Stomach (tissue), 9 donors: ENCODE measurements around the gene EVC. TPM values are rescaled to one million over a fixed set of nuclear protein-coding genes. Genes with fewer than 3 reads are reported as not detected.
"Not testable (repeated sequence)": the region's sequence is repeated elsewhere in the genome, so short reads cannot be mapped to it uniquely, and the experiment has no call there.

ENCODE experiments used
- DNase-seq, 2 donors: peaks; one replicate each; pipeline versions ENCODE4 v3.0.0 to v3.0.0-alpha.2; 2013 to 2019
- H3K27ac ChIP-seq, 5 donors: fragments of 200-600 bp in 4 of 5; sonication (generic) in 4 of 5; one replicate each; pipeline ENCODE4 v1.5.1; 2013 to 2019; ENCODE audit warnings: mild to moderate bottlenecking in 1 of 5, moderate library complexity in 1 of 5
- H3K27me3 ChIP-seq, 3 donors: fragments of 200-600 bp; sonication (generic); one replicate each; pipeline ENCODE4 v1.5.1; 2017 to 2019; ENCODE audit warnings: mixed run types in 1 of 3
- H3K36me3 ChIP-seq, 4 donors: fragments of 200-600 bp; sonication (generic); 1 replicate in 3 of 4; 2 replicates in 1 of 4; pipeline ENCODE4 v1.5.1; 2016 to 2019
- H3K4me1 ChIP-seq, 4 donors: fragments of 200-600 bp; sonication (generic); one replicate each; pipeline ENCODE4 v1.5.1; 2016 to 2019
- H3K4me3 ChIP-seq, 4 donors: fragments of 200-600 bp; sonication (generic) in 3 of 4; one replicate each; pipeline ENCODE4 v1.5.1; 2016 to 2019; ENCODE audit warnings: mild to moderate bottlenecking in 1 of 4
- H3K9me3 ChIP-seq, 4 donors: fragments of 200-600 bp; sonication (generic); one replicate each; pipeline ENCODE4 v1.5.1; 2016 to 2019
- EP300 ChIP-seq: sonication (generic); formaldehyde crosslinking; IDR thresholded peaks from one replicate; pipeline ENCODE4 v1.6.1; 2017; ENCODE audit warnings: antibody characterized with exemption
- POLR2A ChIP-seq, 4 donors: fragments of 450-650 bp; IDR thresholded peaks; one replicate each; pipeline ENCODE4 v1.6.1; 2016; ENCODE audit warnings: antibody characterized with exemption in 4 of 4, control low read depth in 2 of 4, mild to moderate bottlenecking in 1 of 4, moderate library complexity in 1 of 4
- POLR2AphosphoS5 ChIP-seq, 3 donors: sonication (generic); formaldehyde crosslinking; IDR thresholded peaks; one replicate each; pipeline ENCODE4 v1.6.1; 2016; ENCODE audit warnings: antibody characterized with exemption in 3 of 3
- WGBS, 5 donors: extraction: QIAGEN DNeasy Blood & Tissue Kit in 3 of 5; methylation state at CpG; one replicate each; pipeline versions ENCODE4 v1.1.5 to v1.1.7; 2013 to 2018; 5-methylcytosine and 5-hydroxymethylcytosine counted together
- intact Hi-C: fragments of 100-400 bp; cut with DNase I; formaldehyde crosslinking; loops from one replicate; pipeline ENCODE4 v1.15.1; 2023; ENCODE audit warnings: low total_unique reads
- polyA plus RNA-seq, 3 donors: library from polyadenylated mRNA; stranded (reverse); fragments of 200-250 nt; gene quantifications; one replicate each; pipeline ENCODE4 v1.2.3, GENCODE V29; 2013
- total RNA-seq, 5 donors: library from RNA; depleted of rRNA; stranded (reverse); fragments of >200 nt; gene quantifications; one replicate each; pipeline versions ENCODE4 v1.1.0 to v1.2.3, GENCODE V29; 2014 to 2016
- TF ChIP-seq, protein P1 (sequence below), 7 experiments: fragments of 450-650 bp in 4 of 7; fragments of 200-600 bp in 3 of 7; sonication (generic) in 3 of 7; IDR thresholded peaks; one replicate each; pipeline ENCODE4 v1.5.1; 2016 to 2019; ENCODE audit warnings: antibody characterized with exemption in 7 of 7, control low read depth in 2 of 7, mild to moderate bottlenecking in 1 of 7
- donor health status: healthy with polysubstance abuse.
- donor health status: Bipolar disorder and iron deficiency.
- donor health status: healthy.

EVC gene
- total and polyA plus RNA-seq, 8 donors, result 1.5 to 346 (median 12.5) TPM

DNA sequence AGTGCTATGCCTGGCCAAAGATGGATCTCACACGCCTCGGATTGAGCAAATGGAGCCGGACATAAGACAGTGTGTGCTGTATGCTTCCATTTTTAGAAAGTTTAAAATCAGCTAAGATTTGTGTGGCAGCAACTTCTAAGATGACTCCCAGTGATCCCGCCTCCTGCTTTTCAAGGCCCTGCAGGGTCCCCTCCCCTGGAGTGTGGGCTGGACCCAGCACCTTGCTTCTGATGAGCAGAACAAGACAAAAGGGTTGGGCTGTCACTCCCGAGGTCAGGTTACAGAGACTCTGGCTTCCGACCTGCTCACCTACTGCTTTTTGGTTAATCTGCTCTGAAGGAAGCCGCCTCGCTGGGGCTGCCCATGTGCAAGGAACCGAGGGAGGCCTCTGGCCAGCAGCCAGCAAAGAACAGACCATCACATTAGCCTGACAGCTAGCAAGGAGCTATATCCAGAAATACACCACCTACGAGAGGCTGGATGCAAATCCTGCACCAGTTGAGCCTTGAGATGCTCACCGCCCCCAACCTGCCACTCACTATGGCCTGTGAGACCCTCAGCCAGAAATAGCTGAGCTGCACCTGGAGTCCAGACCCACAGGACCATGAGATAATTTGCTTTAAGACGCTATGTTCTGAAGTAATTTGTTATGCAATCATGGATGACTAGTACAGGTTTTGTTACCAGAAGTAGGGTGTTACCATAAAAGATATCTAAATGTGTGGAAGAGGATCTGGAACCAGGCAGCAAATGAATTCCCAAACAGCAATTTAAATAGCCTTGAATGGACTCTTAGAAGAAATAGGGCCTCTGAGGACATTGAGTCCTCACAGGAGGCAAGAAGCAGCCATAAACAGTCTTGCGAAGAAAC, 134.3 kb downstream of the EVC start:
- intact Hi-C loops, result no loop called here
- 56 to 72% (median 65%) methylated on average over 13 of the region's 13 CpGs for WGBS, 5 donors

DNA sequence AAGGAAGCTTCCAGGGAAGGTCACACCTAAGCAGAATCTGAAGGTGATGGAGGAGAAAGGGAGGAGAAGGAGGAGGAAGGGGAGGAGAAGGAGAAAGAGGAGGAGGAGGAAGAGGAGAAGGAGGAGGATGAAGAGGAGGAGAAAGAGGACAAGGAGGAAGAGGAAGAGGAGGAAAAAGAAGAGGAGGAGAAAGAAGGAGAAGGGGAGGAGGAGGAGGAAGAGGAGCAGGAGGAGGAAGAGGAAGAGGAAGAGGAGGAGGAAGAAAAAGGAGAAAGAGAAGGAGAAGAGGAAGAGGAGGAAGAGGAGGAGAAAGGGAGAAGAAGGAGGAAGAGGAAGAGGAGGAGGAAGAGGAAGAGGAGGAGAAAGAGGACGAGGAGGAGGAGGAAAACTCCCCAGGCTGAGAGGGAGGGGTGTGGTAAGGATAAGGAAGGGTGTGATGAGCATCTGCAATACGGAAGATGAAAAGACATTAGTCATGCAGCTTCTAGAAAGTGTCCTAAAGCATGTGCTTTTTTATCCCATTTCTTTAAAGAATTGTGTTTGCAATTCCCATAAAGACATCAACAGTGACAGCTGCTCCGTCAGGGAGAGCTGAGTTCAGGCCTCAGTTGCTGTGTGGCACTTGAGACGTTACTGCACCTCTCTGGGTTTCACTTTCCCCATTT, 140.8 kb downstream of the EVC start:
- TF ChIP-seq, protein P1, sequence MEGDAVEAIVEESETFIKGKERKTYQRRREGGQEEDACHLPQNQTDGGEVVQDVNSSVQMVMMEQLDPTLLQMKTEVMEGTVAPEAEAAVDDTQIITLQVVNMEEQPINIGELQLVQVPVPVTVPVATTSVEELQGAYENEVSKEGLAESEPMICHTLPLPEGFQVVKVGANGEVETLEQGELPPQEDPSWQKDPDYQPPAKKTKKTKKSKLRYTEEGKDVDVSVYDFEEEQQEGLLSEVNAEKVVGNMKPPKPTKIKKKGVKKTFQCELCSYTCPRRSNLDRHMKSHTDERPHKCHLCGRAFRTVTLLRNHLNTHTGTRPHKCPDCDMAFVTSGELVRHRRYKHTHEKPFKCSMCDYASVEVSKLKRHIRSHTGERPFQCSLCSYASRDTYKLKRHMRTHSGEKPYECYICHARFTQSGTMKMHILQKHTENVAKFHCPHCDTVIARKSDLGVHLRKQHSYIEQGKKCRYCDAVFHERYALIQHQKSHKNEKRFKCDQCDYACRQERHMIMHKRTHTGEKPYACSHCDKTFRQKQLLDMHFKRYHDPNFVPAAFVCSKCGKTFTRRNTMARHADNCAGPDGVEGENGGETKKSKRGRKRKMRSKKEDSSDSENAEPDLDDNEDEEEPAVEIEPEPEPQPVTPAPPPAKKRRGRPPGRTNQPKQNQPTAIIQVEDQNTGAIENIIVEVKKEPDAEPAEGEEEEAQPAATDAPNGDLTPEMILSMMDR (IDR thresholded peaks at IDR 0.05), result no peak
- TF ChIP-seq POLR2A (IDR thresholded peaks at IDR 0.05), result no peak
- TF ChIP-seq EP300, result no peak
- TF ChIP-seq POLR2AphosphoS5 (IDR thresholded peaks at IDR 0.05), result no peak
- H3K36me3 ChIP-seq, result no peaks in the 10 kb centered on the region
- 73 to 80% (median 74%) methylated on average over 4 of the region's 4 CpGs for WGBS, 5 donors
- DNase-seq, result no peak
- no peaks in the 10 kb centered on the region for H3K9me3 ChIP-seq
- no peak overlapping the region for H3K27ac ChIP-seq
- intact Hi-C loops, result no loop called here
- no peaks in the 10 kb centered on the region for H3K4me1 ChIP-seq
- no peak overlapping the region for H3K4me3 ChIP-seq
- peaks cover 0 to 25% (median 3%) of the 10 kb centered on the region in 3 donors for H3K27me3 ChIP-seq

More for the DNA sequence above, 134.3 kb downstream of the EVC start:
- Histone ChIP-seq H3K9me3 (no peaks in the 10 kb centered on the region), H3K27me3 (peaks cover 0 to 6% (median 0%) of the 10 kb centered on the region in 3 donors), H3K4me1 (peaks cover 0 to 25% (median 16%) of the 10 kb centered on the region in 4 donors), H3K27ac (peak overlapping the region in 2 of 5 donors; percentile 9 to 62), H3K36me3 (no peaks in the 10 kb centered on the region), H3K4me3 (no peak overlapping the region)
- TF ChIP-seq POLR2AphosphoS5 (IDR thresholded peaks at IDR 0.05) (no peak), EP300 (no peak), POLR2A (IDR thresholded peaks at IDR 0.05) (no peak)
- TF ChIP-seq, protein P1 (IDR thresholded peaks at IDR 0.05), result no peak
- DNase-seq, result peak in 1 of 2 donors; percentile 53

DNA sequence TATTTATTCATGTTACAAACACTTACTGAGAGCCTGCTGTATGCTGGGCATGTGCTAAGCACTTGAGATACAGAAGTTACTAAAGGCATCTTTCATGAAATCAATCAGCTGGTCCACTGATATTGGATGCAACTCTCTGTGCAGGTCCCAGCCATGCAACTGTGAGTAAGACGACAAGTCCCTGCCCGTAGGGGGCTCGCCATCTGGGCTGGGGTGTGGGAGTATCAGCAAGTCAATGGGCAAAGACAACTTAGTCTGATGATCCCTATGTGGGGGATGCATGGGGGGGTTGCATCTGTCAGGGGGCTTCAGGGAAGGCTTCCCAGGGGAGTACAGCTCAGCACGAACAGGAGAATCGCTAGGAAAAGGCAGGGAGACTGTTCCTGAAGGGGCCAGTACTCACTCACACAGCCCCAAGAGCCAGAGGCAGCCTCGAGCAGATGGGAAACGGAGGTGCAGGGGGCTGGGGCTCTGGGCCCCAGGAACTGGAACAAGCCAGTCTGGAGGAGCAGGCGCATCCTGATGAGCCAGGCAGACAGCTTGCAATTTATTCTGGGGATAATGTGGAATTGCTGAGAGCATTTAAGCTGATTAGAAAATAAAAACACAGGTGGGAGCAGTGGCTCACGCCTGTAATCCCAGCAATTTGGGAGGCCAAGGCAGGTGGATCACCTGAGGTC, 141.7 kb downstream of the EVC start:
- Histone ChIP-seq H3K4me1 (no peaks in the 10 kb centered on the region), H3K9me3 (no peaks in the 10 kb centered on the region), H3K27me3 (peaks cover 0 to 25% (median 3%) of the 10 kb centered on the region in 3 donors), H3K4me3 (no peak overlapping the region), H3K27ac (no peak overlapping the region), H3K36me3 (no peaks in the 10 kb centered on the region)
- TF ChIP-seq POLR2A (IDR thresholded peaks at IDR 0.05), result no peak
- TF ChIP-seq, protein P1 (IDR thresholded peaks at IDR 0.05), result no peak
- intact Hi-C loops, result no loop called here
- DNase-seq, result no peak
- 80 to 86% (median 83%) methylated on average over 9 of the region's 9 CpGs for WGBS, 5 donors

DNA sequence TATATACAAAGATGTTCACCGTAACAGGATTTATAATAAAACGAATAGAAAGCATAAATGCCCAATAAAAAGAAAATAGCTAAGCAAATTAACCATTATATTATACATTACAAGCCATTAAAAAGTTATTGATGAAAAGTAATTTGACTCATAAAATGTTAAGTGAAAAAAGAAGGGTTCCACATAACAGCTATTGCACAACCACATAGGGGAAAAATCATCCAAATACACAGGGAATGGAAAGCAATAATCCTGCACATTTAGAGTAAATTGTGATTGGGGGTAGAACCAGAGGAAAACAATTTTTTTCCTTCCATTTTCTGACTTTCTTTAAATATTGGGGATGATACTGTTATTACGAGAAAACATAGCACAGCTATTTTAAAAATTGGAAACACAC, 143.9 kb downstream of the EVC start:
- TF ChIP-seq POLR2AphosphoS5 (IDR thresholded peaks at IDR 0.05), result no peak
- H3K4me3 ChIP-seq, result no peak overlapping the region
- H3K9me3 ChIP-seq, result no peaks in the 10 kb centered on the region
- no peaks in the 10 kb centered on the region for H3K4me1 ChIP-seq
- H3K27me3 ChIP-seq, result peaks cover 0 to 27% (median 3%) of the 10 kb centered on the region in 3 donors
- H3K36me3 ChIP-seq, result no peaks in the 10 kb centered on the region
- intact Hi-C loops, result no loop called here
- H3K27ac ChIP-seq, result no peak overlapping the region
- no peak for DNase-seq
- WGBS, 5 donors, result 82 to 95% (median 85%) methylated on average over 3 of the region's 3 CpGs

DNA sequence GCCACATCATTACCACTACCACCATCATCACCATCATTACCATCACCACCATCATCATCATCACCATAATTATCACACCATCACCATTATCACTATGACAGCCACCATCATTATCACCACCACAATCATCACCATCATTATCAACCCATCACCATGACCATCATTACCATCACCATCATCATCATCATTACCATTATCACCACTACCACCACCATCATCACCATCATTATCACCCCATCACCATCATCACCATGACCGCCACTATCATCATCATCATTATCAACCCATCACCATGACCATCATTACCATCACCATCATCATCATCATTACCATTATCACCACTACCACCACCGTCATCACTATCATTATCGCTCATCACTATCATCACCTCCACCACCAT, 145.4 kb downstream of the EVC start:
- H3K4me1 ChIP-seq, H3K27ac ChIP-seq, H3K36me3 ChIP-seq, H3K4me3 ChIP-seq, H3K9me3 ChIP-seq, intact Hi-C loops, DNase-seq: not testable (repeated sequence)
- peaks cover 0 to 26% (median 0%) of the 10 kb centered on the region in 3 donors for H3K27me3 ChIP-seq
- WGBS, 5 donors, result 91 to 97% (median 95%) methylated on average over 3 of the region's 3 CpGs
